ENCODE measurements around the gene RLF. TPM values are rescaled to one million over a fixed set of nuclear protein-coding genes. Genes with fewer than 3 reads are reported as not detected.

Gene RLF
- total and polyA plus RNA-seq, 9 of the 15 experiments (the other 6 are each of a cell fraction or from before 2014, with no cell fraction given), result 3.6 to 35.0 (median 21.2) TPM

- TF ChIP-seq ZNF318 (IDR thresholded peaks at IDR 0.05; ENCODE audit: borderline replicate concordance in 1 of 2, low read depth in 1 of 2) (0 out of 4 replicates have a peak, but pooled peaks of 1 of the 2 experiments have one; percentile 26), ZNF324 (CRISPR knock-in tag; IDR thresholded peaks at IDR 0.05) (no peak), ARID2 (IDR thresholded peaks at IDR 0.05) (0 out of 2 replicates have a peak, but pooled peaks have one; percentile 8), CGGBP1 (CRISPR knock-in tag; IDR thresholded peaks at IDR 0.05) (no peak), MXI1 (IDR thresholded peaks at IDR 0.05; ENCODE audit: low read depth, low read length) (0 out of 2 replicates have a peak, but pooled peaks have one; percentile 19), ATF1 (CRISPR knock-in tag; IDR thresholded peaks at IDR 0.05) (no peak), ATF1 (tag; IDR thresholded peaks at IDR 0.05) (no peak), FOXM1 (IDR thresholded peaks at IDR 0.05; ENCODE audit: low read depth) (no peak), FOXM1 (CRISPR knock-in tag; IDR thresholded peaks at IDR 0.05; ENCODE audit: low read depth) (no peak), ASH1L (IDR thresholded peaks at IDR 0.05; ENCODE audit: borderline replicate concordance, low read depth, partially characterized antibody) (peak; percentile 44), TCFL5 (CRISPR knock-in tag; conservative IDR thresholded peaks at IDR 0.05) (no peak), MAX (CRISPR knock-in tag; IDR thresholded peaks at IDR 0.05) (no peak), PBX2 (CRISPR knock-in tag; IDR thresholded peaks at IDR 0.05; ENCODE audit: low read depth) (no peak), PBX2 (tag; conservative IDR thresholded peaks at IDR 0.05; ENCODE audit: low read depth) (no peak), NFRKB (IDR thresholded peaks at IDR 0.05; ENCODE audit: low read depth) (no peak)
Observed at GRCh38 chr1:40161888-40162397, 756 bp downstream of the RLF start (continued).
